ENCODE results near the gene C1orf141.
A peak's percentile ranks its signal among the peaks of the same experiment; 100 is the strongest.
"Not testable (repeated sequence)": the region's sequence is repeated elsewhere in the genome, so short reads cannot be mapped to it uniquely, and the experiment has no call there.

C1orf141 gene

DNA sequence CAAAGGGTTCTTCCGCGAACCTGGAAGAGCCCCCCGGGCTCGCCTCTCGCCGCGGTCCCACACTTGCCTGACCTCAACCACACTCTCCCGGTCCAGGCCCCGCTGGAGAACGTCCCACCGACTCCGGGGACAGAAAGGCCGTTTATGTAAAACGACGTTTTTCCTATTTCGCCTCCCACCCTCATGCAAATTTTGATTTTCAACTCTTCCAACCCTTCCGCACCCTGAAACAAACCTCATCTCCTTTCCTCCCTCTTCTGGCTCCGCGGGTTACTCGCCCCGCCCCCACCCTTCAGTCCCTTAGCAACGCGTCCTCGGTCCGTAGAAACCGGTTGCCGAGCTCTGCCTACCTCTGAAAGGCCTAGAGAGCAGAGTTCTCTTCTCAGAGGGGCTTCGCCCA, at the start of gene C1orf141:
Gene C1orf141 (minus strand): TSS at position 276 of the 400 bp plus-strand sequence. CDS start 7,730 bp downstream, outside the sequence.
- DNase-seq, result no peak

DNA sequence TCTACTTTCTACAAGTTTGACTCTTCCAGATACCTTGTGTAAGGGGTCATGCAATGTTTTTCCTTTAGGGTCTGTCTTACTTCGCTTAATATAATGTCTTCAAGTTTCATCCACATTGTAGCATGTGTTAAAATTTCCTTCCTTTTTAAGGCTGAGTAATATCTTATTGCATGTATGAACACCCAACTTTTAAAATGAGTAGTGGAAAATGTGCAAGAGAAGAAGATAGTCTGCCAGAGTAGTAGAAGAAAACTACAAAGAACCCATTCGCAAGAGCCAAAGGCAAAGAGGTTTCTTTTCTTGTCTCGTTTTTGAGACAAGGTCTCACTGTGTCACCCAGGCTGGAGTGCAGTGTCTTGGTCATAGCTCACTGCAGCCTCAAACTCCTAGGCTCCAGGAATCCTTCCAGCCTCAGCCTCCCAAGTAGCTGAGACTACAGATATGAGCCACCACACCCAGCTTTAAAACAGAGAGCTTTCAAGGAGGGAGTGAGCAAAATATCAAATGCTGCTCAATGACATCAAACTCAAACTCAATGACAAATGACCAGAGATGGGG, 40.8 kb upstream of the C1orf141 start:
- no peak for DNase-seq

DNA sequence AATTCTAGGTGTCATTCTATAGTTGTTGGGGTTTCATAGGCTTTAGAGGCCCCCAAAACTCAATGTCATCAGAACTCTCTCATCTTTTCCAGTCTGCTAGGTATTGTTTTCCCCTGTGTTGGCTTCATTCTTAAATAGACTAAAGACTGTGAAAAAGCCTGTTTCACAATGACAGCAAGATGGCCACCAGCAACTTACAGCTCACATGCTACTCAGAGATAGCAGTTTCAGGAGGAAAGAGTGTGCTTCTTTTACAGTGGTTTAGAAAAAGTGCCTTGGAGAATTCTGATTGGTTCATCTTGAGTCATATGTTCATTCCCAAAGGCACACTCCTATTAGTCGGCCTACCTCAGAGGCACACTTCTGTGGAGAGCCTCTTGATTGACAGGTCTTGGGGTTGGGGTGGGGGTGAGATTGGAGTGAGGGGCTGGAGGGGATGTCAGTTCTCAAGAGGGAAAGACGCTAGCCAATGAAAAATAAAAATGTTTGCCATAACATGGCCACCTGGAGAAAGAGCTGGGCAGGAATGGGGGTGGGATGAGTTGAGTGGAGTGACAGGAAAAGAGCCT, 40.0 kb upstream of the C1orf141 start:
- no peak for DNase-seq

DNA sequence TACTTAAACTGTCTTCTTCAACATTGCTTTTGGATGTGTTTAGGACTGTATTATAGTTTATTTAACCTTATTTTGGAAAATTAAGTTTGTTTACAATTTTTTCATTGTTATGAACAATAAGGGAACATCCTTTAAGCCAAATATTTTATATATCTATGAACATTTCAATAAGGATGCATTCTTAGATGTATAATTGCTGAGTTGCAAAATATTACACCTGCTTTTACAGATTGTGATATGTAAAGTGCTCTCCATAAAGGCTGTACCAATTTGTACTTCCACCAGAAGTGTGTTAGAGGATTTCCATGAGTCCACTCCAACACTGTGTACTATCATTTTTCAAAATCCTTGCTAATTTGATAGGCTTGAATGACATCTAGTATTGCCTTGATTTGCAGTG, 39.2 kb upstream of the C1orf141 start:
- DNase-seq, result no peak

DNA sequence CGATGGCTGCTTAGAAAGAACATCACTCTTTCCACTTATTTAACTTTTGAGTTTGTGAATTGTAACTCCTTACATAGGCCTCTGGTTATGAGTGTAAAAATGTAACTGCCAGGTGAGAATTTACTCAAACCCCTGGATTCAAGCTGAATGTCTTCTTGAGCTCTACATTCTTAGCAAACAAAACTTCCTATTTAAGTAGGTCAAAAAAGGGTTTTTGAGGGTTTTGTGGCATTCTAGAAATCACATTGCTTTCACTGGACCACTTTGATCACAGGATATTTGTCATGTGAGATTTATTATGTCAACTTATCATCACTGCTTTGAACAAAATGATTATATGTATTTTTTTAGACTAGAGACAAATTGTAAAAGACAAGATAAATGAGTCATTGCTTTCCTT, 37.2 kb upstream of the C1orf141 start:
- no peak for DNase-seq

DNA sequence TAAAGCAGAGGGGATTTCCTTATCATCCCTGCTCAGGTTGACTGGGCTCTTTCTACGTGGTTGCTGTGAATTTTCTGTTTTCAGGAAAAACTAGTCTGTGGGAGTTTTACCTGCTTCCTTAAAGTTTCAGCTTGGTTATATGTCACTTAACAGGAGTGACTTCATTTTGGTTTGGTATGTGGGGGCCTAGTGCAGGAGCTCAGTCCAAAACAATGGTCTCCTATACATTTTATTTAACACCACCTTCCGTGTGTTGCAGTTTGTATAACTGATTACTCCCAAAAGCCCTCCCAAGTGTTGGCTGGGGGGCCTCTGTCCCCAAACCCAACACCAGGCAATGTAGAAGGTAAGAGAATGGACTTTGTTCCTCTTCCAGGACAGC, 36.8 kb upstream of the C1orf141 start:
- no peak for DNase-seq

DNA sequence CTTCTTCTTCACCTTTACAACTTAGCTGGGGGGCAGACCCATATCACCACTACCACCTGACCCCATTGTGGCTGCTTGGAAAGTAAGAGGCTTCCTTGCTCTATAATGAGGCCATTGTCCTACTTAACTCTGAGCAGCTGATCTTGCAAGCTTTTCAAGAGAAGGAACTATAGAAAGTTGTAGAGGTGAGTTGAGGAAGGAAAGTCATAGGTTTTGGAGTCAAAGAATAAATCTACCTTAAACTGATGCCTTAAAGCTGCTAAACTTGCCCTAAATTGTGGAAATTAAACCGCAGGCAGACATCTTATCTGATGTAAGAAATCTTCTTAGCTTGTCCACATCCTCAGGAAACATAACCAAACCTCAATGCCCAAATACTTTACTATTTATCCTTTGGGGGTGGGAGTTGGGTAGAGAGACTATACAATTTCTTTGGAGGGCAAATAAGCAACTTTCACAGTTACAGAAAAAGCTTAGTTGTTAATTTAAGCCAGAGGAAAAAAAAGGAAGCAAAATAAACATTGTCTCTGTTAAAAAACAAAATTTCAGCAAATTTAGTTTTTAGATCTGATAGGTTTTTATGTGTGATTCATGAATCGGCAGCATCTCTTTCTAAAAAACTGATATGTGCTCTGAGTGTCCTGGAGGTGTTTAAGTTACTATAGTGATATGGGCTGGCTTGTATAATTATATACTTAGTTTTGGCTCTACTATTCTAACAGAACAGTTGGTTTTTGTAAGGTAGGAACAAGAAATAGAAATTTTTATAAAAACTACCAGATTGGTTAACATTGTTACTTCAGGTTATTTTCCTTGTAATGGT, 36.2 kb upstream of the C1orf141 start:
- no peak for DNase-seq

DNA sequence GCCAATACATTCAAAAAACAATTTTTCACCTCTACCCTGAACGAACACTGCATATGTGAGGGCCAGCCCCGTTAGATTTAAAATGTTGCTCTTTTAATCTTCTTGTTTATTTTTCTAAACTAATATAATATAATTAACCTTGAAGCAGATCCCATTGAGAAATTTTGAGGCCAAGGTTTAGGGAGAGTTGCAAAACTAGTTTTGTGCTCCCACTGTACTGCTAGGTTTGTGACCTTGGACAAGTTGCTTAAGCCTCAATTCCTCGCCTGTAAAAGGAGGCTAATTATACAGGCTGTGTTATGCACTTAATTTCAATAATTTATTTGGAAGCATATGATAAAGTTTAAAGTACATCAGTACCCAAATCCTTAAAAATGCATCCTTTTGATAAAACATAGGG, 35.2 kb upstream of the C1orf141 start:
- no peak for DNase-seq

DNA sequence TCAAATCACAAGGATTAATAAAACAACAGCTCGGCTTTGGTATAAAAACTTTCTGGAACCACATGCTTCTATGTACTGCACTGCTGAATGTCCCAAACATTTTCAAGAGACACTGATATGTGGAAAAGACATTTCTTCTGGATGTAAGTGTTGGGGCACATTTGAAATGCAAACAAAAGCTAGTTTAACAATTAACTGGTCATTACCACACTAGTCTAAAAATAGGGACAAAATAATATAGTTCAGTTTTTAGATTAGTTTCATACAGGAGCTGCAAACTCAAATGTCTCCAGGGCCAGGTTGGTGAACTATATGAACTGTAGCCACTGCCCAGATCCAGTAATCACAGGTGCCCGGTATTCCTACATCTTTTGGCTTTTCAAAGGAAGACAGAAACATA, 34.7 kb upstream of the C1orf141 start:
- no peak for DNase-seq

DNA sequence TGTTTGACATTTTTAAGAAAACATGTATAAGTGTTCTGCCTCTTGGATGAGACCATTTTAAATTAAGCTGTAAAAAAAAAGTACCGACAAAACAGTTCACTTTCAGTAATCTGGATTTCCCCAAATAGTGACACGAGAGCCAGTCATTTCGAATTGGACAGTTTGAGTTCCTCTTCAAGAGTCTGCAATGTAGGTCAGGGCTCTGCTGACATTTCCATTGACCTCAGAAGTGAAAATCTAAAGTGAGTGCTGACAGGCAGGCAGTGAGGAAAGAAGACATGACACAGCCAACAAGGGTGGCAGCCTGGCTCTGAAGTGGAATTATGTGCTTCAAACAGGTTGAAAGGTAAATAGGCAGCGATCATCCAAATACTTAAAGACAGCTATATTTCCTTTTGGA, 31.4 kb upstream of the C1orf141 start, which contains the start of gene IL23R:
Gene IL23R (plus strand): TSS at position 259 of the 400 bp plus-strand sequence. CDS start 1,667 bp downstream, outside the sequence.
- DNase-seq, result no peak

DNA sequence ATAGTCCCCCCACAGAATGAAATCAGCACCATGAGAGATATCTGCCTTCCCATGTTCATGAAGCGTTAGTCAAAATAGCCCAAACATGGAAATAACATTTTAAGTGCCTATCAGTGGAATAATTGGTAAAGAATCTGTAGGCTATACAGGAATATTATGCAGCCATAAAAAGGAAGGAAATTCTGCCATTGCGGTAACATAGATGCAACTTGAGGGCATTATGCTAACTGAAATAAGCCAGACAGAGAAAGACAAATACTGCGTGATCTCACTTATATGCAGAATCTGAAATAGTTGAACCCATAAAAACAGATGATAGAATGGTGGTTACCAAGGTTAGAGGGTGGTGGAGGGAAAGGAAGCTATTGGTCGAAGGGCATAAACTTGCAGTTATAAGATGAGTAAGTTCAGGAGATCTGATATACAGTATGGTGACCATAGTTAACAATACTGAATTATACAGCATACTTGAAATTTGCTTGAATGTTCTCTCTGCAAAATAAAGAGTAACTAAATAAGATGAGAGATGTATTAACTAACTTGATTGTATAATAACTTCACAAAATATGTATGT, 30.8 kb upstream of the C1orf141 start:
- no peak for DNase-seq

DNA sequence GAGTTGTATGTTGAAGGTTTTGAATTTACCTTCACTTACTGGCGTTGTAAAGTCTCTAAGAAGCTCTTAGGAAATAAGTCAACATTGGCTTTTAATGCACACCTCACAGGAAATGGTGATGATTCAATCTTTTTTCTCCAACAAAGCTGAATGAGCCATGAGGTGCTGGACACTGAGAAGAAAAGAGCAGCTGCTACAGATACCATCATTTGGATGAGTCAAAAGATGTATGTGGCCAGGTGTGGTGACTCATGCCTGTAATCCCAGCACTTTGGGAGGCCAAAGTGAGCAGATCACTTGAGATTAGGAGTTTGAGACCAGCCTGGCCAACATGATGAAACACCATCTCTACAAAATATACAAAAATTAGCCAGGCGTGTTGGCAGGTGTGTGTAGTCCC, 28.2 kb upstream of the C1orf141 start:
- DNase-seq, result no peak

DNA sequence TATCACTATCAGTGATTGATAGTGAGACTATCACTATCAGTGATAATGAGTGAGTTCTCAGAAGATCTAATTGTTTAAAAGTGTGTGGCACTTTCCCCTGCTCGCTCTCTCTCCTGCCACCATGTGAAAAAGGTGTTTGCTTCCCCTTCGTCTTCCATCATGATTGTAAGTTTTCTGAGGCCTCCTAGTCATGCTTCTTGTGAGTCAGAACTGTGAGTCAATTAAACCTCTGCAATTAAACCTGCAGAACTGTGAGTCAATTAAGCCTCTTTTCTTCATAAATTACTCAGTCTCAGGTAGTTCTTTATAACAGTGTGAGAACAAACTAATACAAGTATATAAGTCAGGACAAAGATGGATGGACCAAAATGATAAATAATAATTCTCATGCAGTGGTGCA, 24.5 kb upstream of the C1orf141 start:
- DNase-seq, result no peak

DNA sequence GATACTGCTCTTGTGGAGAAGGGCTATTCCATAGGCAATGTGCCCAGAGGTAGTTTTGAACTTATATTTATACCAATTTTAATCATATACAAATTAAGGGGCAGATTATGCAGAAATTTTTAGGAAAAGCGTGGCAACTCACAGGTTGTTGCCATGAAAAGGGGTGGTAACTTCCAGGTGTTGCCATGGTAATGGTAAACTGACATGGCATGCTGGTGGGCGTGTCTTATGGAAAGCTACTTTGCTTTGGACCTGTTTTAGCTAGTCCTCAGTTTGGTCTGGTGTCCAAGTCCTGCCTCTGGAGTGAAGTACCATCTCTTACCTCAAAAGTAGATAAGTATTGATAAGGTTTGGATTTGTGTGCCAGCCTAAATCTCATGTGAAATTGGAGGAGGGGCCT, 23.6 kb upstream of the C1orf141 start:
- no peak for DNase-seq

DNA sequence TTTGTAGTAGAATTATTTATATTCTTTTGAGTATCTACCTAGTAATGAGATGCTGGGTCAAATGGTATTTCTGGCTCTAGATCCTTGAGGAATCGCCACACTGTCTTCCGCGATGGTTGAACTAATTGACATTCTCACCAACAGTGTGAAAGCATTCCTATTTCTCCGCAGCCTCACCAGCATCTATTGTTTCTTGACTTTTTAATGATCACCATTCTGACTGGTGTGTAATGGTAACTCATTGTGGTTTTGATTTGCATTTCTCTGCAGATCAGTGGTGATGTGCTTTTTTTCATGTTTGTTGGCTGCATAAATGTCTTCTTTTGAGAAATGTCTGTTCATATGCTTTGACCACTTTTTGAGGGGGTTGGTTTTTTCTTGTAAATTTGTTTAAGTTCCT, 16.2 kb upstream of the C1orf141 start:
- no peak for DNase-seq

DNA sequence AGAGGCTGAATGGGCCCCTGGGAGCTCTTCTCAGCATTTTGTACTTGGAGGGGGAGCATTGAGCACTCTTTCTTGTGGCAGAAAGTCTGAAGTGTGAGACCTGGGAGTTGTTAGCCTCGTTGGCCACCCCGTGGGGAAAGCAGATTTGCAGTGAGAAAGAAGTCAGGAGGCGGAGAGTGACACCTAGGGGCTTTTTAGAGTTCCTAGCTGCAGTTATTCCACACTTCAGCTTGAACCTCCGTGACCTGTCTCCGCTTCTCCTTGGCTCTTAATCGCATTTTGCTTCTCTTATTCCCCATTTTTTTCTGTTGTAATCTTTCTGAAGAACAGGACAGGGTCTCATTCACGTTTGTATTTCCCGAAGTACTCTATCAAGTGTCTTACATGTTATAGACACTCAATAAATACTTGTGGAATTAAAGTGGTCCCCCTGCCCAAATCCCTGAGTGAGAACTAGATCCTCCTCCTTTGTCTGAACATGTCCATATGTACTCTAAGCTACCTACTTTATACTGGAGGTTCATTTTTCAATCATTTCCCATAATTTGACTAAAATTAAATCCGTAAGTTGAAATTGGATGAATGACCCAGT, 14.5 kb upstream of the C1orf141 start:
- DNase-seq, result peak in 1 of 2 experiments; percentile 74

DNA sequence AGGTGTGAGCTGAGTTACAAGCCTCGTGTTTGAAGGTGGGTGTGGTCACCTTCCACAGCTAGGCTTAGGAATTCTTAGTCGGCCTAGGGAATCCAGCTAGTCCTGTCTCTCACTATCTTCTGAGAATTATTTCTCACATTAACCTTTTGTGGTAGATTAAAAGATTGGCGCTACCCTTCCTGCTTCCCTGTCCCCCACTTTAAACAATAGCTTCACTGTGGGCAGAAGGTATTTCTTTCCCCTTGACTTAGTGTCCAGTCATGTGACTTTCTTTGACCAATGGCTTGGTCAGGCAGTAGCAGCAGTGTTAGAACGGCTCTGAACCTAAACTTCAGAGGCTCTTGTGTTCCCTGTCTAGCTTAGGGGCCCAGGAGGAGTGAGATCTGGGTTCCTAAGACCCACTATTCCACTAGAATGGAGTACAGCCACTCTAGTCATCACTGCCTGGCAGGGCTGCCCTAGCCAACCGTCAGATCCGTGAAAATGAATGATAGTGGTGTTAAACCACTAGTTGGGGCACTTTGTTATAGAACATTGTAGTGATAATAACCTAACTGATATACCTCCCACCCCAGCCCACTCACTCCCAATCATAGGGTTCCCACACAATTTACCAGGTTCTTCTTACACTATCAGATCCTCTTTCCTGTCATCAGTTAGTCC, 13.9 kb upstream of the C1orf141 start:
- no peak for DNase-seq

DNA sequence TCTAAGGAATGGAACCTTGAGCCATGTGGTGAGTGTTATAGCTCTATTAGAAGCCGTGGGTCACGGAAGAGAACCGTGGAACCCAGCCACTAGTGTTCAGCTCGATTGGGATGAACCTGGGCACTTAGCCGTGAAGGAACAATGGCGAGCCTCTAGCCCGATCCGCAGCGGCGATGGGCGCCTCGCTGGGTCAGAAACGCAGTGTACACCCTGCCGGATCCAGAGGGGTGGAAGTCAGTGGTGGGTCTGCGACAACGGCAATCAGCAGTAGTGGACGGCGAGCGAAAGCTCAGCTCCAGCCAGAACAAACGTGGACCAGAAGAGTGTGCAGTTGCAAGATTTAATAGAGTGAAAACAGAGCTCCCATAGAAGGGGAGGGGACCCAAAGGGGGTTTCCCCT, 13.2 kb upstream of the C1orf141 start:
- DNase-seq, result not testable (repeated sequence)

DNA sequence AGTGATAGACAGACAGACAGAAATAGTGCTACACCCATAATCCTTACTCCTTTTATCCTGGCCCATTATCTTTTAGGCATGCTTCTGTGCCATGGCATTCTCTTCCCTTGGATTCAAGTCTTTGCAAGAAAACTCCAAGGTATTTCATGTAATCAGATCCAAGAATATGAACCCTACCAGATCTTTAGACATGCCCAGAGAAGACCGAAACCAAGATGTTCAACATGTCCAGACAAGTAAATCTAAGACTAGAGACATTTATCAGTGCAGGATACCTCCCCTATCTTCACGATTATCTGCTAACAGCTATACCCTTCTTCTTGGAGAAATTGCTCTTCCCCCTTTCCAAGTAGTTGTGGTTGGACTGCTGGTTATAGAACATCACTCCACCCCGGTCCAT, 11.8 kb upstream of the C1orf141 start:
- DNase-seq, result no peak

DNA sequence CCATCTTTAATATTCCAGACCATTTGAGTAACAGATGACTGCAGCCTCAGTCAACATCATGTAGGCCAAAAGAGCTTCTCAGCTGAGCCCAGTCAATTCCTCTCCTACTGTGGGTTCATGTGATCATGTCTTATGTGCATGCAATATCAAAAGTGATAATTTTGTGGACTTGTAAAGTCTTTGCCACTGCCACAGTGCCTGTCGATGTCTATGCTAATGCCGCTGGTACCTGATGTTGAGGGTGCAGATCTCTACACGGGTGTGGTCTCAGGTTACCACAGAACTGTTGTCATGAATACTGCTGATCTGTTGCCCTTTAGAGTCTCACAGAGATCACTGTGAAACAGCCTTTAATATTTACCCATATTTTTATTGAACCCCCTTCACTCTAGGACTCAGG, 11.3 kb upstream of the C1orf141 start:
- no peak for DNase-seq

DNA sequence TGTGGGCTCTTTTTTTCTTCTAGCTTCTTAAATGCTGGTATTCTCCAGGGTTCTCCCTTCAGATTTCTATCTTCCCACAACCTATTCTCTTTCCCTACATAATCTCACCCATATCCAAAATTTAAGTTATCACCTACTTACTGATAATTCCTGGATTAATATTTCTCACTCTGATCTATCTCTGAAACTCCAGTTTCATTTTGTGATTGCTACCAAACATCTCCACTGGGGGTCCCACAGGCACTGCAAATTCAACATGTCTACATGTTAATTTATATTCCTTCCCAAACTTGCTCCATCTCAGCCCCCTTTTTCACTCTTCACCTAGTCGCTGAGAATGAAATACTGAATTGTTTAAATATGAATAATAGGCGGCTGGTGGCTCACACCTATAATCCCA, 9.9 kb upstream of the C1orf141 start:
- DNase-seq, result no peak

DNA sequence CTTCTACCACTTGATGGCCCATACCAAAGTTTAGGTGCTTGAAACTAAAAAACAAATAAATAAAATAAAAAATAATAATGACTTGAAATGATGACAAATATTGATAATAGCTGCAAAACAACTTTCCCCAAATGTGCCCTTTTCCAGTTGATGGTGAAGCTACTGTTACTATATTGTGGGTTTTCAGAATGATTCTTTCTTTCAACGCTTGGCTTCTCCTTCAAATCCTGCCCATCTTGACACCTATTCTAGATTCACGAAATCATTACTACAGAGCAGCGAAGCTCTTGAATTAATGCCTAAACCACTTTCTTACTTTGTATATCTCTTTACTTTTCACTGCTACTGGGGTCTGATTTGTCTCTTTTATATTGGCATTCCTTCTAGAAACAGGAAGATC, 9.2 kb upstream of the C1orf141 start:
- DNase-seq, result no peak

DNA sequence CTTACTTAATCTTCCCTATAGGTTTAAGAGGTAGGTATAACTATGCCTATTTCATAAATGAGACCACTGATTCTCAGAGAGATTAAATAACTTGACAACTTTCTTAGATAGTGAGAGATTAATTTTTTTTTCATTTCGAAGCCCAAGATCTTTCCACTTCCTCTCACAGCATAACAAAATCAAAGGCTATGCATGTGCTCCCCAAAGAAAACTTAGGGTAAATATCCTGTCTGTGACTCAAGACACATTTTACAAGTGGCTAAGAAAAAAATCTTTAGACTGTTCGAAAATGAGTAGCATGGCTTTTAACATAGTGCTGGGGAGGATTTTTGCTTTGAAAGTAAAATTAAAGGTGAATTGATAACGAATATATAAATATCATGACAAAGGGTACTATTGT, 8.2 kb upstream of the C1orf141 start:
- no peak for DNase-seq

Data from NCI-H446 (cell line).